H9 (cell line): Measurements from ENCODE around the gene FHL3. TPM values are rescaled to one million over a fixed set of nuclear protein-coding genes. Genes with fewer than 3 reads are reported as not detected.

ENCODE experiments used
- DNase-seq: peaks from one replicate; pipeline ENCODE4 v3.0.0-alpha.2; 2017
- H2AFZ ChIP-seq: one replicate; pipeline ENCODE4 v1.6.1; 2013; ENCODE audit warnings: mild to moderate bottlenecking, low read length, control low read depth, moderate library complexity
- H2AK5ac ChIP-seq: 2 replicates; pipeline ENCODE4 v1.6.1; 2013; ENCODE audit warnings: low read length, control low read depth, mixed read lengths; ENCODE audit not compliant: insufficient read length
- H2BK120ac ChIP-seq: one replicate; pipeline ENCODE4 v1.6.1; 2013; ENCODE audit warnings: low read depth, mild to moderate bottlenecking, low read length, control low read depth, inconsistent platforms; ENCODE audit not compliant: poor library complexity, severe bottlenecking
- H2BK12ac ChIP-seq: 2 replicates; pipeline ENCODE4 v1.6.1; 2013; ENCODE audit warnings: low read length, control low read depth, mixed read lengths, low read depth; ENCODE audit not compliant: insufficient read length
- H2BK15ac ChIP-seq: 2 replicates; pipeline ENCODE4 v1.6.1; 2013; ENCODE audit warnings: low read depth, low read length, control low read depth
- H2BK20ac ChIP-seq: one replicate; pipeline ENCODE4 v1.6.1; 2013; ENCODE audit warnings: low read depth, mild to moderate bottlenecking, low read length, control low read depth, inconsistent platforms; ENCODE audit not compliant: poor library complexity, severe bottlenecking
- H2BK5ac ChIP-seq: 2 replicates; pipeline ENCODE4 v1.6.1; 2013; ENCODE audit warnings: low read length, control low read depth, mixed read lengths; ENCODE audit not compliant: insufficient read length
- H3K14ac ChIP-seq: 2 replicates; pipeline ENCODE4 v1.6.1; 2013; ENCODE audit warnings: low read length, control low read depth; ENCODE audit not compliant: insufficient read depth
- H3K18ac ChIP-seq: 2 replicates; pipeline ENCODE4 v1.6.1; 2013; ENCODE audit warnings: low read depth, mild to moderate bottlenecking, mixed read lengths, low read length, control low read depth; ENCODE audit not compliant: insufficient read length
- H3K23ac ChIP-seq: 2 replicates; pipeline ENCODE4 v1.6.1; 2013; ENCODE audit warnings: low read length, control low read depth, mixed read lengths, low read depth; ENCODE audit not compliant: insufficient read length
- H3K23me2 ChIP-seq: 2 replicates; pipeline ENCODE4 v1.6.1; 2013; ENCODE audit warnings: low read depth, mild to moderate bottlenecking, mixed read lengths, low read length, control low read depth; ENCODE audit not compliant: insufficient read length, poor library complexity, severe bottlenecking
- H3K27ac ChIP-seq: 2 replicates; pipeline ENCODE4 v1.5.1; 2013; ENCODE audit warnings: low read length, control low read depth, mixed read lengths, low read depth; ENCODE audit not compliant: insufficient read length
- H3K27me3 ChIP-seq: 2 replicates; pipeline ENCODE4 v1.6.1; 2013; ENCODE audit warnings: low read length, control low read depth, inconsistent platforms; ENCODE audit not compliant: insufficient read depth
- H3K4ac ChIP-seq: 2 replicates; pipeline ENCODE4 v1.6.1; 2013; ENCODE audit warnings: low read depth, mild to moderate bottlenecking, control low read depth, inconsistent platforms, low read length, moderate library complexity
- H3K4me1 ChIP-seq: 2 replicates; pipeline ENCODE4 v1.6.1; 2013; ENCODE audit warnings: low read length, control low read depth, inconsistent platforms; ENCODE audit not compliant: insufficient read depth
- H3K4me2 ChIP-seq: 2 replicates; pipeline ENCODE4 v1.6.1; 2013; ENCODE audit warnings: low read length, control low read depth, mixed read lengths; ENCODE audit not compliant: insufficient read length, insufficient read depth
- H3K56ac ChIP-seq: 2 replicates; pipeline ENCODE4 v1.6.1; 2013; ENCODE audit warnings: low read depth, mild to moderate bottlenecking, mixed read lengths, low read length, control low read depth; ENCODE audit not compliant: insufficient read length
- H3K79me1 ChIP-seq: 2 replicates; pipeline ENCODE4 v1.6.1; 2013; ENCODE audit warnings: low read depth, mild to moderate bottlenecking, moderate library complexity, low read length, control low read depth, inconsistent platforms; ENCODE audit not compliant: insufficient read depth, poor library complexity, severe bottlenecking
- H3K79me2 ChIP-seq: 2 replicates; pipeline ENCODE4 v1.6.1; 2013; ENCODE audit warnings: low read length, control low read depth, inconsistent platforms; ENCODE audit not compliant: insufficient read depth
- H3K9ac ChIP-seq: 2 replicates; pipeline ENCODE4 v1.6.1; 2013; ENCODE audit warnings: low read length, control low read depth, mixed read lengths; ENCODE audit not compliant: insufficient read length; ENCODE audit errors: extremely low read depth
- H3K9me3 ChIP-seq: one replicate; pipeline ENCODE4 v1.6.1; 2013; ENCODE audit warnings: low read depth, low read length, inconsistent platforms; ENCODE audit not compliant: control insufficient read depth
- H3T11ph ChIP-seq: one replicate; pipeline ENCODE4 v1.6.1; 2013; ENCODE audit warnings: mild to moderate bottlenecking, low read length, control low read depth, inconsistent platforms
- H4K20me1 ChIP-seq: one replicate; pipeline ENCODE4 v1.6.1; 2013; ENCODE audit not compliant: control insufficient read depth, insufficient read length, insufficient read depth
- H4K5ac ChIP-seq: 2 replicates; pipeline ENCODE4 v1.6.1; 2013; ENCODE audit warnings: low read depth, mild to moderate bottlenecking, mixed read lengths, low read length, control low read depth; ENCODE audit not compliant: insufficient read length
- H4K8ac ChIP-seq: replicated peaks from 2 replicates; pipeline ENCODE4 v1.6.1; 2013; ENCODE audit warnings: low read length, control low read depth, mixed read lengths, low read depth; ENCODE audit not compliant: insufficient read length
- H4K91ac ChIP-seq: 2 replicates; pipeline ENCODE4 v1.6.1; 2013; ENCODE audit warnings: low read depth, mild to moderate bottlenecking, moderate library complexity, mixed read lengths, low read length, control low read depth; ENCODE audit not compliant: insufficient read length
- H3K27ac Mint-ChIP-seq, 3 experiments: 2 replicates in 2 of 3; 3 replicates in 1 of 3; pipeline ENCODE4 v1.8.0; 2020 to 2021; ENCODE audit warnings: mixed read lengths in 3 of 3, mild to moderate bottlenecking in 1 of 3, moderate library complexity in 1 of 3
- H3K27me3 Mint-ChIP-seq: 2 replicates; pipeline ENCODE4 v1.8.0; 2021; ENCODE audit warnings: low read depth, mild to moderate bottlenecking, moderate library complexity, mixed read lengths
- H3K36me3 Mint-ChIP-seq, 3 experiments: 2 replicates in 2 of 3; 3 replicates in 1 of 3; pipeline ENCODE4 v1.8.0; 2020 to 2021; ENCODE audit warnings: low read depth in 3 of 3, mixed read lengths in 3 of 3; ENCODE audit not compliant: insufficient read depth in 1 of 3
- H3K4me1 Mint-ChIP-seq, 2 experiments: 2 replicates each; pipeline ENCODE4 v1.8.0; 2020; ENCODE audit warnings: mixed read lengths in 2 of 2
- H3K4me3 Mint-ChIP-seq, 2 experiments: 2 replicates in 1 of 2; 3 replicates in 1 of 2; pipeline ENCODE4 v1.8.0; 2020 to 2021; ENCODE audit warnings: mild to moderate bottlenecking in 2 of 2, mixed read lengths in 2 of 2, moderate library complexity in 1 of 2
- H3K9me3 Mint-ChIP-seq, 2 experiments: 2 replicates in 1 of 2; 3 replicates in 1 of 2; pipeline ENCODE4 v1.8.0; 2020; ENCODE audit warnings: mild to moderate bottlenecking in 2 of 2, mixed read lengths in 2 of 2, moderate library complexity in 1 of 2
- CTCF ChIP-seq: fragments of 200-600 bp; sonication (generic); conservative IDR thresholded peaks from 3 replicates; pipeline ENCODE4 v1.8.0; 2021; ENCODE audit warnings: antibody characterized with exemption, mild to moderate bottlenecking
- WGBS: extraction: QIAGEN DNeasy Blood & Tissue Kit; methylation state at CpG from one replicate; pipeline ENCODE4 v1.1.7; 2013; ENCODE audit warnings: missing lambda C conversion rate, low lambda C conversion rate, mixed read lengths; ENCODE audit not compliant: insufficient read length; ENCODE audit errors: extremely low coverage; 5-methylcytosine and 5-hydroxymethylcytosine counted together
- total RNA-seq: library from RNA; stranded (reverse); gene quantifications from 2 replicates; pipeline ENCODE4 v1.2.1, GENCODE V29; 2021

Gene FHL3
- total RNA-seq, 1 experiment from 2014 or later = 32.8 TPM

DNA sequence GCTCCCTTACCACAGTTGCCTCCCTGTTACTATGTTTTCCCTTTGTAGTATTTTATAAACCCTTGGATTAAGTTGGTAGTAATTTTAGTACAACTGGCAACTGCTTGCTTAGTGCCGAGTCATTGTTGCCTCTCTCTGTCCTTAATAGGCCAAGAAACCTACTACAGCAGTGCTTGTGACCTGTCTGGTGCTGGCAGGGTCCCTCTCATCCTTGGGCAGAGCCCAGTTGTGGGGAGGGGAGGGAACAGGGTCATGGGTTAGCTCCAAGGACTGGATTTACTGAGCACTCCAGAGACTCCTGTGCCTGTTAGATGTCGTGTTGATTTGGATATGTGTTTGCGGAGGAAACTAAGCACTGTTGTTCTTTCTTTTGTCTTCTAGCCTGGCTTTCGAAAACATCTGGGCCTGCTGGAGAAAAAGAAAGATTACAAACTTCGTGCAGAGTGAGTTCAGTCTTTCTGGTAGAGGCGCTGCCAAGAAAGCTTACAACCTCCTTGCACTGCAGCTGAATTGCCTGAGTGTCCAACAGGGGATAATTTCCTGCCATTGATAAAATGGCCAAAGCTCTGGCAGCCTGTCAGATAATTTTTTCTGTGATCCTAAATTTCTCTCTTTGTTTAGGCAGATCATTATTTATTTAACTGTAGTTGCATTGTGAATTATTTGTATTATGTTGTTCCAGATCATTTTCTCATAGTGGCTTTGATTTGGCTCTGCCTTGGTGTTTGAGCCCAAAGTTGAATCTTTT, 10.8 kb upstream of the FHL3 start:
- Histone ChIP-seq H3K56ac (no peak overlapping the region), H4K5ac (no peak overlapping the region), H3K4me1 (peaks cover 3% of the 10 kb centered on the region; the same call in 1 of the 2 replicates), H2BK20ac (no peak overlapping the region), H4K20me1 (no peaks in the 10 kb centered on the region), H3K79me2 (peaks cover 17% of the 10 kb centered on the region; the same call in 1 of the 2 replicates), H2BK5ac (no peak overlapping the region), H3K27ac (no peak overlapping the region), H3K9me3 (no peaks in the 10 kb centered on the region), H4K91ac (no peak overlapping the region), H3T11ph (no peak overlapping the region), H3K14ac (no peak overlapping the region), H4K8ac (no peak overlapping the region), H3K79me1 (peaks cover 9% of the 10 kb centered on the region), H3K27me3 (no peaks in the 10 kb centered on the region), H3K23ac (no peak overlapping the region), H2BK120ac (no peak overlapping the region), H3K4ac (no peak overlapping the region), H2AFZ (no peak overlapping the region), H2AK5ac (no peak overlapping the region), H2BK15ac (no peak overlapping the region), H3K9ac (no peak overlapping the region), H2BK12ac (no peak overlapping the region), H3K4me2 (no peak overlapping the region), H3K18ac (no peak overlapping the region), H3K23me2 (peaks cover 6% of the 10 kb centered on the region)
- no peak for DNase-seq
- H3K27ac Mint-ChIP-seq = peak overlapping the region; percentile 1 to 65 (median 54); a peak in 4 of 7 replicates
- no peak overlapping the region for H3K4me3 Mint-ChIP-seq
- peaks cover 10 to 11% of the 10 kb centered on the region in 2 experiments for H3K4me1 Mint-ChIP-seq
- H3K9me3 Mint-ChIP-seq = no peaks in the 10 kb centered on the region
- peaks cover 22 to 64% (median 49%) of the 10 kb centered on the region in 3 experiments; a peak in 6 of 7 replicates for H3K36me3 Mint-ChIP-seq
- no CpG with 5 or more reads among the region's 6 CpGs for WGBS
- no peaks in the 10 kb centered on the region for H3K27me3 Mint-ChIP-seq
- no peak for TF ChIP-seq CTCF
